Testis (tissue), 2 donors: ENCODE results near the gene ZDHHC8.

Source experiments
- POLR2A ChIP-seq: fragments of 450-650 bp; IDR thresholded peaks from one replicate; pipeline ENCODE4 v1.6.1; 2017; ENCODE audit warnings: antibody characterized with exemption, mild to moderate bottlenecking, moderate library complexity
- TF ChIP-seq, protein P1 (sequence below), 3 experiments: fragments of 450-650 bp in 2 of 3; fragments of 200-600 bp in 1 of 3; sonication (generic) in 1 of 3; IDR thresholded peaks; one replicate each; pipeline ENCODE4 v1.5.1; 2016 to 2019; ENCODE audit warnings: antibody characterized with exemption in 3 of 3, mild to moderate bottlenecking in 2 of 3, moderate library complexity in 1 of 3

DNA sequence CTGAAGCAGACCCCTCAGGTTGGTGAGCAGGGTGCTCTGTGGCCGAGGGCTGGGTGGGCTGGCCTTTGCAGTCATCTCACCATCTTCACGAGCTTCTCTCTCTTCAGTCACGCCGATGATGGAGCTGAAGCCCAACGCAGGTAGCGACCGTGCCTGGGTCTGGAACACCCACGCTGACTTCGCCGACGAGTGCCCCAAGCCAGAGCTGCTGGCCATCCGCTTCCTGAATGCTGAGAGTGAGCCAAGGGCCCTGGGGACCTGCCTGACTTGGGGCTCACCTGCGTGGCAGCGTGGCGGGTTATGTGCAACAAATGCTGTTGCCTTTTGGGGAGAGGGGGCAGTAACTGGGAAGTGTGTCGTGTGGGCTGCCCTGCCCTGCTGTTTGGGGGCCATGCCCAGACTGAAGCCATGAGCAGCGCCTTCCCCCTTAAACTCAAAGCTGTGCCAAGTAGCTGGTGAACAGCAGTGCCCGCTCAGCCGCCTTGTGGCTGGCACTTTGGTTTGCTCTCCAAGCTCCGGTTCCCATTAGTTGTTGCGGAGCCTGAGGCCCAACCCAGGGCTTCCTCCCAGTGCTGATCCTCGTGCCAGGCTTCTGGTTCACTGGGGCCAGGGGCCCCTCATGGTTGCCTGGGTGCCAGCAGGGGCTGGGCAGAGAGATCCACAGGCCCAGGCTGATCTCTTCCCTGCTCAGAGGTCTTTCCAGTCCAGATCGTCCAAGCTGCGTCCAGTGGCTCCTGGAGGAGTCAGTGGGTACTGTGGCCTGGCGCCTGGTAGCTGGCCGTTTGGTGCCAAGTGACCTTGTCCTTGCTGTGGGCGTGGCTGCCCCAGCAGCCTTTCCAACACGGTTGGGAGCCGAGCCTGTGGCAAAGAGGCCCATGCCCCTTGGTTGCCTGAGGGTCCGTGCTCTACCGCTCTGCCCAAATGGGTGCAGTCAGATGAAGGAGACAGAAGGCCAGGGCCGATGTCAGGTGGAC is 6.1 kb upstream of the ZDHHC8 start:
- no peak for TF ChIP-seq POLR2A
- TF ChIP-seq, protein P1, sequence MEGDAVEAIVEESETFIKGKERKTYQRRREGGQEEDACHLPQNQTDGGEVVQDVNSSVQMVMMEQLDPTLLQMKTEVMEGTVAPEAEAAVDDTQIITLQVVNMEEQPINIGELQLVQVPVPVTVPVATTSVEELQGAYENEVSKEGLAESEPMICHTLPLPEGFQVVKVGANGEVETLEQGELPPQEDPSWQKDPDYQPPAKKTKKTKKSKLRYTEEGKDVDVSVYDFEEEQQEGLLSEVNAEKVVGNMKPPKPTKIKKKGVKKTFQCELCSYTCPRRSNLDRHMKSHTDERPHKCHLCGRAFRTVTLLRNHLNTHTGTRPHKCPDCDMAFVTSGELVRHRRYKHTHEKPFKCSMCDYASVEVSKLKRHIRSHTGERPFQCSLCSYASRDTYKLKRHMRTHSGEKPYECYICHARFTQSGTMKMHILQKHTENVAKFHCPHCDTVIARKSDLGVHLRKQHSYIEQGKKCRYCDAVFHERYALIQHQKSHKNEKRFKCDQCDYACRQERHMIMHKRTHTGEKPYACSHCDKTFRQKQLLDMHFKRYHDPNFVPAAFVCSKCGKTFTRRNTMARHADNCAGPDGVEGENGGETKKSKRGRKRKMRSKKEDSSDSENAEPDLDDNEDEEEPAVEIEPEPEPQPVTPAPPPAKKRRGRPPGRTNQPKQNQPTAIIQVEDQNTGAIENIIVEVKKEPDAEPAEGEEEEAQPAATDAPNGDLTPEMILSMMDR (IDR thresholded peaks at IDR 0.05), result no peak
